H9 (cell line): ENCODE measurements around the gene MARVELD1. TPM values are rescaled to one million over a fixed set of nuclear protein-coding genes. Genes with fewer than 3 reads are reported as not detected.

ENCODE experiments used
- DNase-seq: peaks from one replicate; pipeline ENCODE4 v3.0.0-alpha.2; 2017
- H2AFZ ChIP-seq: one replicate; pipeline ENCODE4 v1.6.1; 2013; ENCODE audit warnings: mild to moderate bottlenecking, low read length, control low read depth, moderate library complexity
- H2AK5ac ChIP-seq: 2 replicates; pipeline ENCODE4 v1.6.1; 2013; ENCODE audit warnings: low read length, control low read depth, mixed read lengths; ENCODE audit not compliant: insufficient read length
- H2BK120ac ChIP-seq: one replicate; pipeline ENCODE4 v1.6.1; 2013; ENCODE audit warnings: low read depth, mild to moderate bottlenecking, low read length, control low read depth, inconsistent platforms; ENCODE audit not compliant: poor library complexity, severe bottlenecking
- H2BK12ac ChIP-seq: 2 replicates; pipeline ENCODE4 v1.6.1; 2013; ENCODE audit warnings: low read length, control low read depth, mixed read lengths, low read depth; ENCODE audit not compliant: insufficient read length
- H2BK15ac ChIP-seq: 2 replicates; pipeline ENCODE4 v1.6.1; 2013; ENCODE audit warnings: low read depth, low read length, control low read depth
- H2BK20ac ChIP-seq: one replicate; pipeline ENCODE4 v1.6.1; 2013; ENCODE audit warnings: low read depth, mild to moderate bottlenecking, low read length, control low read depth, inconsistent platforms; ENCODE audit not compliant: poor library complexity, severe bottlenecking
- H2BK5ac ChIP-seq: 2 replicates; pipeline ENCODE4 v1.6.1; 2013; ENCODE audit warnings: low read length, control low read depth, mixed read lengths; ENCODE audit not compliant: insufficient read length
- H3K14ac ChIP-seq: 2 replicates; pipeline ENCODE4 v1.6.1; 2013; ENCODE audit warnings: low read length, control low read depth; ENCODE audit not compliant: insufficient read depth
- H3K18ac ChIP-seq: 2 replicates; pipeline ENCODE4 v1.6.1; 2013; ENCODE audit warnings: low read depth, mild to moderate bottlenecking, mixed read lengths, low read length, control low read depth; ENCODE audit not compliant: insufficient read length
- H3K23ac ChIP-seq: 2 replicates; pipeline ENCODE4 v1.6.1; 2013; ENCODE audit warnings: low read length, control low read depth, mixed read lengths, low read depth; ENCODE audit not compliant: insufficient read length
- H3K23me2 ChIP-seq: 2 replicates; pipeline ENCODE4 v1.6.1; 2013; ENCODE audit warnings: low read depth, mild to moderate bottlenecking, mixed read lengths, low read length, control low read depth; ENCODE audit not compliant: insufficient read length, poor library complexity, severe bottlenecking
- H3K27ac ChIP-seq: 2 replicates; pipeline ENCODE4 v1.5.1; 2013; ENCODE audit warnings: low read length, control low read depth, mixed read lengths, low read depth; ENCODE audit not compliant: insufficient read length
- H3K27me3 ChIP-seq: 2 replicates; pipeline ENCODE4 v1.6.1; 2013; ENCODE audit warnings: low read length, control low read depth, inconsistent platforms; ENCODE audit not compliant: insufficient read depth
- H3K4ac ChIP-seq: 2 replicates; pipeline ENCODE4 v1.6.1; 2013; ENCODE audit warnings: low read depth, mild to moderate bottlenecking, control low read depth, inconsistent platforms, low read length, moderate library complexity
- H3K4me1 ChIP-seq: 2 replicates; pipeline ENCODE4 v1.6.1; 2013; ENCODE audit warnings: low read length, control low read depth, inconsistent platforms; ENCODE audit not compliant: insufficient read depth
- H3K4me2 ChIP-seq: 2 replicates; pipeline ENCODE4 v1.6.1; 2013; ENCODE audit warnings: low read length, control low read depth, mixed read lengths; ENCODE audit not compliant: insufficient read length, insufficient read depth
- H3K56ac ChIP-seq: 2 replicates; pipeline ENCODE4 v1.6.1; 2013; ENCODE audit warnings: low read depth, mild to moderate bottlenecking, mixed read lengths, low read length, control low read depth; ENCODE audit not compliant: insufficient read length
- H3K79me1 ChIP-seq: 2 replicates; pipeline ENCODE4 v1.6.1; 2013; ENCODE audit warnings: low read depth, mild to moderate bottlenecking, moderate library complexity, low read length, control low read depth, inconsistent platforms; ENCODE audit not compliant: insufficient read depth, poor library complexity, severe bottlenecking
- H3K79me2 ChIP-seq: 2 replicates; pipeline ENCODE4 v1.6.1; 2013; ENCODE audit warnings: low read length, control low read depth, inconsistent platforms; ENCODE audit not compliant: insufficient read depth
- H3K9ac ChIP-seq: 2 replicates; pipeline ENCODE4 v1.6.1; 2013; ENCODE audit warnings: low read length, control low read depth, mixed read lengths; ENCODE audit not compliant: insufficient read length; ENCODE audit errors: extremely low read depth
- H3K9me3 ChIP-seq: one replicate; pipeline ENCODE4 v1.6.1; 2013; ENCODE audit warnings: low read depth, low read length, inconsistent platforms; ENCODE audit not compliant: control insufficient read depth
- H3T11ph ChIP-seq: one replicate; pipeline ENCODE4 v1.6.1; 2013; ENCODE audit warnings: mild to moderate bottlenecking, low read length, control low read depth, inconsistent platforms
- H4K20me1 ChIP-seq: one replicate; pipeline ENCODE4 v1.6.1; 2013; ENCODE audit not compliant: control insufficient read depth, insufficient read length, insufficient read depth
- H4K5ac ChIP-seq: 2 replicates; pipeline ENCODE4 v1.6.1; 2013; ENCODE audit warnings: low read depth, mild to moderate bottlenecking, mixed read lengths, low read length, control low read depth; ENCODE audit not compliant: insufficient read length
- H4K8ac ChIP-seq: replicated peaks from 2 replicates; pipeline ENCODE4 v1.6.1; 2013; ENCODE audit warnings: low read length, control low read depth, mixed read lengths, low read depth; ENCODE audit not compliant: insufficient read length
- H4K91ac ChIP-seq: 2 replicates; pipeline ENCODE4 v1.6.1; 2013; ENCODE audit warnings: low read depth, mild to moderate bottlenecking, moderate library complexity, mixed read lengths, low read length, control low read depth; ENCODE audit not compliant: insufficient read length
- H3K27ac Mint-ChIP-seq, 3 experiments: 2 replicates in 2 of 3; 3 replicates in 1 of 3; pipeline ENCODE4 v1.8.0; 2020 to 2021; ENCODE audit warnings: mixed read lengths in 3 of 3, mild to moderate bottlenecking in 1 of 3, moderate library complexity in 1 of 3
- H3K27me3 Mint-ChIP-seq: 2 replicates; pipeline ENCODE4 v1.8.0; 2021; ENCODE audit warnings: low read depth, mild to moderate bottlenecking, moderate library complexity, mixed read lengths
- H3K36me3 Mint-ChIP-seq, 3 experiments: 2 replicates in 2 of 3; 3 replicates in 1 of 3; pipeline ENCODE4 v1.8.0; 2020 to 2021; ENCODE audit warnings: low read depth in 3 of 3, mixed read lengths in 3 of 3; ENCODE audit not compliant: insufficient read depth in 1 of 3
- H3K4me1 Mint-ChIP-seq, 2 experiments: 2 replicates each; pipeline ENCODE4 v1.8.0; 2020; ENCODE audit warnings: mixed read lengths in 2 of 2
- H3K4me3 Mint-ChIP-seq, 2 experiments: 2 replicates in 1 of 2; 3 replicates in 1 of 2; pipeline ENCODE4 v1.8.0; 2020 to 2021; ENCODE audit warnings: mild to moderate bottlenecking in 2 of 2, mixed read lengths in 2 of 2, moderate library complexity in 1 of 2
- H3K9me3 Mint-ChIP-seq, 2 experiments: 2 replicates in 1 of 2; 3 replicates in 1 of 2; pipeline ENCODE4 v1.8.0; 2020; ENCODE audit warnings: mild to moderate bottlenecking in 2 of 2, mixed read lengths in 2 of 2, moderate library complexity in 1 of 2
- WGBS: extraction: QIAGEN DNeasy Blood & Tissue Kit; methylation state at CpG from one replicate; pipeline ENCODE4 v1.1.7; 2013; ENCODE audit warnings: missing lambda C conversion rate, low lambda C conversion rate, mixed read lengths; ENCODE audit not compliant: insufficient read length; ENCODE audit errors: extremely low coverage; 5-methylcytosine and 5-hydroxymethylcytosine counted together
- total RNA-seq: library from RNA; stranded (reverse); gene quantifications from 2 replicates; pipeline ENCODE4 v1.2.1, GENCODE V29; 2021
- TF ChIP-seq, protein P1 (sequence below): fragments of 200-600 bp; sonication (generic); conservative IDR thresholded peaks from 3 replicates; pipeline ENCODE4 v1.8.0; 2021; ENCODE audit warnings: antibody characterized with exemption, mild to moderate bottlenecking

Gene MARVELD1
- total RNA-seq, 1 experiment from 2014 or later: 26.7 TPM

DNA sequence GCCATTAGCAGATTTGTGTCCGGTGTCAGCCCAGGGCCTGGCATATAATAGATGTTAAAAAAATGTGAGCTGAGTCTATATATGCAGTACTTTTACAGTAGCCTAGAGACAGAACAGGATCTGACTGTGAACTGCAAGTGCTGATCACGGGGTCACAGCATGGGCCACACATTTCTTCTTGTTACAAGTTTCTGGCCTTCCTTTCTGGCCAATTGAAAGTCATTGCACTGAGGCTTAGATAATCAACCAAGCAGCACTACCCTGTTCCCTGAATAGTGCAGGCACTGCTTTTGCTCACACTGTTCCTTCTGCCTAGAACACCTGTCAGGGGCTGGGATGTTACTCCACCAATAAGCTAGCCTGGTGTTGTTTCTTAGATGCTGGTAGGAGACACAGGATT is 5.4 kb upstream of the MARVELD1 start:
- H4K5ac ChIP-seq: no peak overlapping the region
- H2BK15ac ChIP-seq: no peak overlapping the region
- H2BK20ac ChIP-seq: no peak overlapping the region
- no peak overlapping the region for H4K91ac ChIP-seq
- H3K9me3 ChIP-seq: no peaks in the 10 kb centered on the region
- TF ChIP-seq, protein P1, sequence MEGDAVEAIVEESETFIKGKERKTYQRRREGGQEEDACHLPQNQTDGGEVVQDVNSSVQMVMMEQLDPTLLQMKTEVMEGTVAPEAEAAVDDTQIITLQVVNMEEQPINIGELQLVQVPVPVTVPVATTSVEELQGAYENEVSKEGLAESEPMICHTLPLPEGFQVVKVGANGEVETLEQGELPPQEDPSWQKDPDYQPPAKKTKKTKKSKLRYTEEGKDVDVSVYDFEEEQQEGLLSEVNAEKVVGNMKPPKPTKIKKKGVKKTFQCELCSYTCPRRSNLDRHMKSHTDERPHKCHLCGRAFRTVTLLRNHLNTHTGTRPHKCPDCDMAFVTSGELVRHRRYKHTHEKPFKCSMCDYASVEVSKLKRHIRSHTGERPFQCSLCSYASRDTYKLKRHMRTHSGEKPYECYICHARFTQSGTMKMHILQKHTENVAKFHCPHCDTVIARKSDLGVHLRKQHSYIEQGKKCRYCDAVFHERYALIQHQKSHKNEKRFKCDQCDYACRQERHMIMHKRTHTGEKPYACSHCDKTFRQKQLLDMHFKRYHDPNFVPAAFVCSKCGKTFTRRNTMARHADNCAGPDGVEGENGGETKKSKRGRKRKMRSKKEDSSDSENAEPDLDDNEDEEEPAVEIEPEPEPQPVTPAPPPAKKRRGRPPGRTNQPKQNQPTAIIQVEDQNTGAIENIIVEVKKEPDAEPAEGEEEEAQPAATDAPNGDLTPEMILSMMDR: no peak
- H2AFZ ChIP-seq: no peak overlapping the region
- no peak overlapping the region for H4K8ac ChIP-seq
- H3K79me2 ChIP-seq: no peaks in the 10 kb centered on the region
- no peak overlapping the region for H2AK5ac ChIP-seq
- H3K27ac ChIP-seq: no peak overlapping the region
- no peaks in the 10 kb centered on the region for H3K79me1 ChIP-seq
- peaks cover 4% of the 10 kb centered on the region; the same call in 1 of the 2 replicates for H3K4me1 ChIP-seq
- H3K36me3 Mint-ChIP-seq: peaks cover 0 to 2% (median 0%) of the 10 kb centered on the region in 3 experiments; a peak in 1 of 7 replicates
- H3K27me3 ChIP-seq: no peaks in the 10 kb centered on the region
- H3K14ac ChIP-seq: no peak overlapping the region
- H4K20me1 ChIP-seq: no peaks in the 10 kb centered on the region
- H3K4ac ChIP-seq: no peak overlapping the region
- H3K9me3 Mint-ChIP-seq: no peaks in the 10 kb centered on the region; a peak in 1 of 5 replicates
- no peak overlapping the region for H3K27ac Mint-ChIP-seq
- no peak overlapping the region for H2BK5ac ChIP-seq
- DNase-seq: no peak
- no peak overlapping the region for H3K18ac ChIP-seq
- H3K56ac ChIP-seq: no peak overlapping the region
- H3K23ac ChIP-seq: no peak overlapping the region
- H3K27me3 Mint-ChIP-seq: peaks cover 9% of the 10 kb centered on the region
- no peak overlapping the region for H3T11ph ChIP-seq
- no peak overlapping the region for H2BK120ac ChIP-seq
- H3K9ac ChIP-seq: no peak overlapping the region
- H3K4me2 ChIP-seq: no peak overlapping the region
- H3K4me1 Mint-ChIP-seq: peaks cover 17 to 21% of the 10 kb centered on the region in 2 experiments
- no peak overlapping the region for H3K4me3 Mint-ChIP-seq
- no CpG with 5 or more reads among the region's 2 CpGs for WGBS
- H3K23me2 ChIP-seq: peaks cover 4% of the 10 kb centered on the region
- H2BK12ac ChIP-seq: no peak overlapping the region
